OCI-LY1 (cell line): ENCODE measurements around the gene GALNT1.

Experiments used
- CTCF ChIP-seq: fragments of 200-600 bp; sonication (generic), shearing (Covaris generic); IDR thresholded peaks from 2 replicates; pipeline ENCODE4 v1.5.1; 2017; ENCODE audit warnings: mild to moderate bottlenecking, antibody characterized with exemption, low read length, moderate library complexity, mixed read lengths
- EZH2 ChIP-seq: fragments of 200-600 bp; sonication (generic), shearing (Covaris generic); IDR thresholded peaks from 2 replicates; pipeline ENCODE4 v1.8.0; 2017; ENCODE audit warnings: borderline replicate concordance, mixed run types, mild to moderate bottlenecking, antibody characterized with exemption, low read length, moderate library complexity, mixed read lengths

DNA sequence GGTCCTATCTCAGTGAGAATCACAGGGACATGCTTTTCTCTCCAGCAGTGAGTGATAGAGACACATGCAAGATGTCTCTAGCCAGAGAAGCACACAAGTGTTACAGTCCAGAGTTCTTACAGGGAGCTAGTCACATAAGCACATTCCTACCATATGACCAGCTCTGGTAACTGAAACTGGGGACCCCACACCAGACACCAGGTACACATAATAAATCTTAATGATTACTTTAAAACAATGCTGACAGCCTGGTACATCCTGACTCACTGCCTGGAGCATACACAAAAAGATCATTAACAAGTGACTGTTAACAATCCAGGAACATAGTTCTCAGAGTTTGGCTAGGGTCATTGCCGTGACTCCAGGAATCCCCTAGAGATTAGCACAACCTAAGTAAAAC, 53.6 kb downstream of the GALNT1 start:
- no peak for TF ChIP-seq EZH2
- no peak for TF ChIP-seq CTCF
